KG1 (cell line): ENCODE data around the gene MED27.

Experiments used
- DNase-seq: peaks from one replicate; lab custom pipeline; 2025; lab: John Stamatoyannopoulos, UW

The MED27 gene

DNA sequence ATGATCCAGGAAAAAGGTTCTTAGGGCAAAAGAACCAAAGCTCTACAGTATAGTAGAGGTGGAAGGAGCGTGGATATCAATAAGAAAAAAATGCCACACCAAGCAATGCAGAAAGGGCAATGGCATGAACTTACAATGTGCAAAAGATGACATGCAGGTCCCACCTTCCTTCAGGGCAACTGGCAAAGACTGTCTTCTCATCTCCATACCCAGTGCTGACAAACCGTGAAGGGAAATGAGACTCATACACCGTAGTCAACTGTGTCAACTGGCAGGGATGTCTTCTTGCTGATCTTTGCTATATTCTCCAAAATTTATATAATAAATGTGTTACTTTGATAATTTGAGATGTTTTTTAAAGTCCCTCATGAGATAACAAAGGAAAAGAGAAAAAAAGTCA is 36.0 kb downstream of the MED27 start:
- DNase-seq = no peak

DNA sequence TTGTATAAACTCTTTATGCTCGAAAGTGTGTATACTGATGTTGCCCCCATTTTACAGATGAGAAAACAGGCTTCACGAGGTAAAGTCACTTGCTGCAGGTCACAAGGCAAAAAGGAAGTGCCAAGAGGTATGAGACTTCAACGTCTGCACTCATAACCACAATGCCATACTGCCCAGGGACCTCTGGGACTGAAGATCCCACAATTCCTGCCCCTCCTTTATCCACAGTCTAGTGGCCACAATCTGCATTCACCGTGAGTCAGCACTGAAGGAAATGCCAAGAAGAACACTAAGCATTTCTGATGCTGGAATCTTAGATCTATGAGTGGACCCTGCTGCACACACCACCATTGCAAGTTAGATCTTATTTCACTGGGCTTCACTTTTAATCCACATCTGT is 37.3 kb downstream of the MED27 start:
- no peak for DNase-seq

- no peak for DNase-seq
These were observed 37.9 kb downstream of the MED27 start for GRCh38 chr9:132041798-132042197.

- no peak for DNase-seq
These were observed 38.9 kb downstream of the MED27 start for GRCh38 chr9:132040808-132041207.

GRCh38 chr9:132040246-132040645 is 39.4 kb downstream of the MED27 start:
- no peak for DNase-seq

- DNase-seq = no peak
These were observed 40.4 kb downstream of the MED27 start for GRCh38 chr9:132039284-132039683.

DNA sequence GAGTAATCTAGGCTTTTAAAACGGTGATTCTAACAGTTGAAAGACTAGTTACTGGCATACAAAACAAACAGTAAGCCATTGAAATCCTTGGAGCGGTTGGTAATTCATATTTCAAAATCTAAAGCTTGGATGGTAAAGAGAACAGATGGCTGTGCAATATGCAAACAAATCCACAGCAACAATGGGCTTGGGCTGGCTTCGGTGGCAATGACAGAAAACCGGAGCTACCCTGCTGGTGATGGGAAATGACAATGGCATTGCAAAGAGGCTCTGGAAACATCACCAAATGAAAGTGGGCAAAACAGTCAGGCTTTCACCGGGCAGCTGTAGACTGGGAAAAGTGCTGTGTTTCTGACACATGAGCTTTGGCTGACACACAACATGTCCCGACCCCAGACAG is 42.2 kb downstream of the MED27 start:
- DNase-seq = no peak

DNA sequence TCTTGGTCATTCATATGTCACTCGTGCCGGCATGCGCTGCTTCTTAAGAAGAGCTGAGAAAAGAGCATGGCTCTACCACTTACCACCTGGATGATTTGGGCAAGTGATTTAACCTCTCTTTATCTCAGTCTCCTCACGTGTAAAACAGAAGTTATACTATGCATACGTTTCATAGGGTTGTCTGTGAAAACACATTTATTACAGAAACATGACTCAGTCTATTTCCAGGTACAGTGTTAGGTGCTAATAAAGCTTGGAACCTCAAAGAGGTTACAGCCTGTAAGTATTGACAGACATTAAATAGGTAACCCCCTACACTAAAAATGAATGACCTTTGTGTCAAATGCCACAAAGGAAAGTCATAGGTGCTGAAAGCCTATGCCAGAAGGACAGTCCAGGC is 43.1 kb downstream of the MED27 start:
- DNase-seq = no peak

DNA sequence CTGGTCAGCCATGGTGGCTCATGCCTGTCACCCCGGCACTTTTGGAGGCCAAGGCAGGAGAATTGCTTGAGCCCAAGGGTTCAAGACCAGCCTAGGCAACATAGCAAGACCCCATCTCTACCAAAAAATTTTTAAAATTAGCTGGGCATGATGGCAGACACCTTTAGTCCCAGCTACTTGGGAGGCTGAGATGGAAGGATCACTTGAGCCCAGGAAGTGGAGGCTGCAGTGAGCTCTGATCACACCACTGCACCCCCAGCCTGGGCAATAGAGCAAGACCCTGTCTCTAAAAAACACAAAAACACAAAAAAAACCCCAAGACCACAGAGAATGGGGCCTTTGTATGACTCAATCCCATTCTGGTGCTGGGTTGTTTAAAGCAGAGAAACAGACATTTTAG is 44.0 kb downstream of the MED27 start:
- DNase-seq = no peak

- no peak for DNase-seq
These were observed 47.3 kb downstream of the MED27 start for GRCh38 chr9:132032238-132032950.

GRCh38 chr9:132031467-132032237 is 48.0 kb downstream of the MED27 start:
- no peak for DNase-seq

DNA sequence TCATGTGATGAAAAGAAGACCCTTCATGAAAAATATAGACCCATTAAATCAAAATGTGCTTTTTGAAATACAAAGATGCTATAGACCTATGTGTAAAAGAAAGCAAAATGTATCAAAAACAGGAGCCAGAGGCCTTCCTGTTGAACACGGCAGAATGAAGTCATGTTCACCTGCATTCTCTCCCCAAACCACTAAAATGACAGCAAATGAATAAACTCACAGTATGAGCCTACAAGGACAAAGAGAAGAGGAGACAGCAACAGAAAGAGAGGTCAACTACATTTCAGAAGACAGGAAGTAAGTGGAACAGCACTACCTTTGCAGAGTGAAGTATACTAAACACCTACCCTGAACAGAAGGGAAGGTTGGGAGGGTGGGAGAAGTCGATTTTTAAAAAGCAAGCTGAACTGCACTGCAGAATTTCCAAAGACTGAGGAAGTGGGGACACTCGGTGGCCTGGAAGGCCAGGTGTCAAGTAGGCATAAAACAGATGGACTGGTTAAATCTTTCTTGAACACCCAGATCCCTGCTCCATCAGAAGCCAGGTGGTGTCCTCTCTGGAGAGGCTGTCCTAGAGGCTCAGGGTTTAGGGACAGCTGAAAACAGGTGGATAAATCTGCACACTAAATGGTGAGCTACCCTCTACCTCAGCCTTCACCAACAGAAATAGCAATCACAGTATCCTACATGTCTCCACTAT is 48.9 kb downstream of the MED27 start:
- DNase-seq = no peak

- DNase-seq = no peak
These were observed 51.7 kb downstream of the MED27 start for GRCh38 chr9:132027752-132028663.

DNA sequence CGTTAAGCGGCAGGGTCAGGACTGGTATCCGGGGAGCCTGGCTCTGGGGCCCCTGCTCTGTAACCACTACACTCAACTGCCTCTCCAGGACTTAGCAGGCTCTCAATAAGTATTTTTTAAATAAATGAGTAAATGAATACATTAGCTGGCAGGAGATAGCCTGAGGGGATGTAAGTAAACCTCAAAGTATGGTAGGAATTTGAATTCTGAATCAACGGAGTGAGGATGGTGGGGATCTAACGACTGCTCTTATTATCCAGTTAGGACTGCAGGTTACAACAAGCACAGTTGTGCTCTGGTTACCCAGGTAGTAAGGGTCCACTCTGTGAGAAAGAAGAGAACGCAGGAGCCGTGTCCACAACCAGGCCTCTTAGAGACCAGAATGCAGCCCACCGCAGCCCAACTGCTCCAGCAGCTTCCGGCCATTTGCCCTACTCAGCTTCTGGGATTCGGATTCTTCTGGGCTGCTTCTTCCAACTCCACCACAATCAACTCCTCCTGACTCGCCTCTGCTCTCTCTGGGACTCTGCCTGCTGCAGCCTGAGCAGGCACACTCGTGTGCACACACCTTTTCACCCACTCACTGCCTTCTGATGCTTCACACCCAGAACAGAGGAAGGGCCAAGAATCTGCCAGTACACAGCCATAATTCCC is 52.6 kb downstream of the MED27 start:
- no peak for DNase-seq

DNA sequence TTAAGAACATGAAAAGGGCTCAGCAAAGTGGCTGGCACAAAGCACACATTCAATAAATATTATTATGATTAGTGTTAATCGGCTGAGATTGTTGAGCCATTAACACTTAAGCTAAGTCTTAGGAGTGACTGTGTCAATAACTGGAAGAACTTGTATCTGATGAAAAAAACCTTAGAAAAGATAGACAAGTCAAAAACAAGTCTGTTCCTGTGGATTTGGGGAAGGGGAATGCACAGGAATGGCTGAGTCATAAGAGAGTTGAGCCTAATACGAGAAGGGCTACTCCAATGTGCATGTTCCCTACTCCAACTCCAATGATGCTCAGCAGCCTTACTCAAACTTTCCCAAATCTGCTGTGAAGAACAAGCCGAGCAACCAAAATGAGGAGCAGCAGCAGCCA is 53.9 kb downstream of the MED27 start:
- DNase-seq = no peak

GRCh38 chr9:132024589-132024988 is 55.1 kb downstream of the MED27 start:
- DNase-seq = no peak

DNA sequence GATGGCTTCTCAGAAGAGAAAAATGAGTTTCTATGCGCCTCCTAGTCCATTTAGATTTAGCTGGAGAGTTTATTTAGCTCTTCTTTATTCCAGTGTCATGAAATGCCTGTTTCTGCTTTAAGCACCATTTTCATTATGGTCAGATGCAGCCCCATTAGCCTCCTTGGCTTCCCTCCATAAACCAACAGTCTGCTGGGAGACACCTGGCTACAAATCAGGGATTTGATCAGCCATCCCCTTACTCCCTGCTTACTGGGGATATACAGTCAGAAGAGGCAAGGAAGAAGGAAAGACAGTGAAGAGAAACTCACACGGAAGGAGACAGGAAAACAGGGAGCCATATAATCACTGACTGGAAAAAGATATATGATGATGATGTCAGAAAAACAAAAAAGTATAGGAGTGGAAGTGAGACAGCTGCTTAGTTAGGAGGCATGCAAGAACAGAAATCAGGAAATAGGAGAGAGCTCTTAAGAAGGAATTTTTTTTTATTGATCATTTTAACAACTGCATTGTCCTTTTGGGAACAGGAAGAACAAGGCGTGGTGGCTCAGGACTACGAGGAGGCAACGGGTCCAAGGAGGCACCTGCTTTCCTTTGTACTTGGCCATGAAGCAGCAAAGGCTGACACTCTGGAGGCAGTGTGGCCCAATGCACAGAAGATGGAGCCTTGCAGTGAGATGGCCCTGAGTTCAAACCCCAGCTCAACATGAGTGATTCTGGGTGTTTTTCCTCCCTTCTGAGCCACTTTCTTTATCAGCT is 56.1 kb downstream of the MED27 start:
- DNase-seq = no peak

DNA sequence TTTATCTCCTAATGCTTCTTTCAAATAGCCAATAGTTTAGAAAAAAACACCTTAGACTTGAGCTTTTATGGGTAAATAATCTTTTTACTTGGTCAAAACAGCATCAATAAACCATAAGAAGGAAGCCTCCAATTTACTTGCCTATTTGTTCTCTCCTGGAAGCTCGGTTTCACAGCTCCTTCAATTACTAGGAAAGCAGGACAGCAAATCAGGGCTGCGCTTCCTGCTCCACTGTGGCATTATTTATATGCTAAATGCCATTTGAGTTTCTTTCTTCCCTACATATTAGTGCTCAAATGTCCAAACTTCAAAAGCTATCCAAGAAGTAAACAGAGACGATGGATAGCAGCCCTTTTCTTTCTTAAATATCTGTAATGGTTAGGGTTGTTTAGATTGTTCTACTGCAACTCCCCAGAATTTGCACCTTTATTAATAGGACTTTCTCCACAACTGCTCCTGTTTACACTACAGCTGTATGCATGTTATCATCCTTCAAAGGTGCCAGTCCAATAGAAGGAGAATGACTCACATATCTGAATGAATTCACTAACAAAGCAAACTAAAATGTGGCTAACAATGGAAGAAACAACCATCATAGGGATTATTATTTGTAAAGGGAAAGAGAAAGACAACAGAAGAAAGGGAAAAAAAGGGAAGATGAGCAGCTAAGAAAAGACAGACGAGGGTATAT is 58.7 kb downstream of the MED27 start:
- no peak for DNase-seq

DNA sequence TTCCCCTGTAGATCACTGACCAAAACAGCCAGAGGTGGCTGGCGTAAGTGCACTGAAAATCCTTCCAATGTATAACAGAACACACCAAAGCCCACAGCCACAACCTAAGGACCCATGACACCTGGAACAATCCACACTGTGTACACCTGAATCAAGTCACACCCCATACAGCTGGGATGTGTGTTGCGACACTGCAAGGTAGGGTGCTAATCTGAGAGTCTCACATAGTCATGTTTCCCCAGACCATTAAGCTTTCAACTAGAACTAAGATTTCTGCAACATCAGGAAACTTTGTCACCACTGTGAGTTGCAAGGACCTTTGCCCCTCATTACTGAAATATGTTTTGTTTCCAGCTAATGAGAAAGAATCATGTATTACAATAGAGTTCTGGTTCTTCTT is 59.4 kb downstream of the MED27 start:
- DNase-seq = no peak

- no peak for DNase-seq
These were observed 60.0 kb downstream of the MED27 start for GRCh38 chr9:132019702-132020101.
